Mammary epithelial cell (primary cell): ENCODE results near the gene VSX1.

ENCODE experiments used
- EZH2 ChIP-seq: IDR thresholded peaks from 2 replicates; pipeline ENCODE4 v1.6.1; 2012; ENCODE audit warnings: low read length, inconsistent platforms, borderline replicate concordance
- TF ChIP-seq, protein P1 (sequence below), 2 donors: IDR thresholded peaks in 1 of 2; conservative IDR thresholded peaks in 1 of 2; 2 replicates each; pipeline ENCODE4 v1.5.1; 2011 to 2012; ENCODE audit warnings: inconsistent platforms in 2 of 2, low read length in 2 of 2, mild to moderate bottlenecking in 2 of 2, control low read depth in 1 of 2, low read depth in 1 of 2; ENCODE audit not compliant: insufficient read depth in 1 of 2; ENCODE audit errors: extremely low read depth in 1 of 2

DNA sequence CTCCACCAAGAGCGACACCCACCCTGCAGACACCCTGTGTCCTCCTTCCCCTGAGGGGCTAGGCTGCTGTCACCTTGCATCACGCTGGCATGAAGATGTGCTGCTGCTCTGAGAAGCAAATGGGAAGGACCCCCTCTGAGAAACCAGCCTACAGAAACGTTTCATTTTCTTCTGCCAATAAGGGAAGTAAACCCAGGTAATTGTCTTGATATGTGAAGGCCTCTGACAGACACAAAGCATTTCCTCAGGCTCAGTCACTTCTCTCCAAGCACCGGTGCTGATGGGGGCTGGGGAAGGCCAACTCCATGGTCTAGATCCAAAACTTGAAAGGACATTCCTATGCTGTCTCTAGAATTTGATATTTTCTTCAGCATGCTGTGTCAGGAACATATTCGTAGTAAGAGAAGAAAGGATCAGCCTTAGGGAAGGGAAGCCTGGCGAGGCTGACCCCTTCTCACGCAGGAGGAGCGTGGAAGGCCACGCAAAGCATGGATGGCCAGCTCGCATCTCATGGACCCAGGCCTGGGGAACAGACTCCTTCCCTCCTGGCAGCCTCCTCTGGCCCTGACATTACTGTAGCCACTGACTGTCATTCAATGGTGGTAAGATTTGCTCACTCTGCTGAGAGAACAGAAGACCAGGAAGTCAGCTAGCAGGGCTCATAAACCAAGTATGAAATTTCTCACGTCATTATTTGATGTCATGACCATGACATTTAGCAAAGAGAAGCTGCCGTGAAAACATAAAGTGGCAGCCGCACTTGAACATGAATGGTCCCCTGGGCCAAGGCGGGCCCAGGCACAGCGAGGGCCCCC, 44.4 kb downstream of the VSX1 start:
- TF ChIP-seq, protein P1, sequence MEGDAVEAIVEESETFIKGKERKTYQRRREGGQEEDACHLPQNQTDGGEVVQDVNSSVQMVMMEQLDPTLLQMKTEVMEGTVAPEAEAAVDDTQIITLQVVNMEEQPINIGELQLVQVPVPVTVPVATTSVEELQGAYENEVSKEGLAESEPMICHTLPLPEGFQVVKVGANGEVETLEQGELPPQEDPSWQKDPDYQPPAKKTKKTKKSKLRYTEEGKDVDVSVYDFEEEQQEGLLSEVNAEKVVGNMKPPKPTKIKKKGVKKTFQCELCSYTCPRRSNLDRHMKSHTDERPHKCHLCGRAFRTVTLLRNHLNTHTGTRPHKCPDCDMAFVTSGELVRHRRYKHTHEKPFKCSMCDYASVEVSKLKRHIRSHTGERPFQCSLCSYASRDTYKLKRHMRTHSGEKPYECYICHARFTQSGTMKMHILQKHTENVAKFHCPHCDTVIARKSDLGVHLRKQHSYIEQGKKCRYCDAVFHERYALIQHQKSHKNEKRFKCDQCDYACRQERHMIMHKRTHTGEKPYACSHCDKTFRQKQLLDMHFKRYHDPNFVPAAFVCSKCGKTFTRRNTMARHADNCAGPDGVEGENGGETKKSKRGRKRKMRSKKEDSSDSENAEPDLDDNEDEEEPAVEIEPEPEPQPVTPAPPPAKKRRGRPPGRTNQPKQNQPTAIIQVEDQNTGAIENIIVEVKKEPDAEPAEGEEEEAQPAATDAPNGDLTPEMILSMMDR (conservative IDR thresholded peaks at IDR 0.05 in 1 of 2, IDR thresholded peaks at IDR 0.05 in 1 of 2; ENCODE audit: extremely low read depth in 1 of 2, insufficient read depth in 1 of 2, low read depth in 1 of 2, low read length in 2 of 2), result no peak
- no peak for TF ChIP-seq EZH2
